Testis (tissue), 3 donors: ENCODE results near the gene KBTBD4. TPM values are rescaled to one million over a fixed set of nuclear protein-coding genes. Genes with fewer than 3 reads are reported as not detected.
A peak's percentile ranks its signal among the peaks of the same experiment; 100 is the strongest.
"Not testable (repeated sequence)": the region's sequence is repeated elsewhere in the genome, so short reads cannot be mapped to it uniquely, and the experiment has no call there.

Experiments
- DNase-seq: peaks from one replicate; pipeline ENCODE4 v3.0.0-alpha.2; 2019
- H3K27ac ChIP-seq, 2 donors: fragments of 200-600 bp; sonication (generic); one replicate each; pipeline ENCODE4 v1.5.1; 2019
- H3K27me3 ChIP-seq: fragments of 200-600 bp; sonication (generic); one replicate; pipeline ENCODE4 v1.5.1; 2019
- H3K36me3 ChIP-seq: fragments of 200-600 bp; sonication (generic); one replicate; pipeline ENCODE4 v1.5.1; 2017; ENCODE audit warnings: low read depth; ENCODE audit errors: missing control alignments
- H3K4me1 ChIP-seq: fragments of 200-600 bp; sonication (generic); one replicate; pipeline ENCODE4 v1.5.1; 2019
- H3K4me3 ChIP-seq, 2 donors: fragments of 200-600 bp; sonication (generic); one replicate each; pipeline ENCODE4 v1.5.1; 2017 to 2019
- H3K9me3 ChIP-seq: fragments of 200-600 bp; sonication (generic); one replicate; pipeline ENCODE4 v1.5.1; 2017
- POLR2A ChIP-seq: fragments of 450-650 bp; IDR thresholded peaks from one replicate; pipeline ENCODE4 v1.6.1; 2017; ENCODE audit warnings: antibody characterized with exemption, mild to moderate bottlenecking, moderate library complexity
- WGBS, 2 donors: methylation state at CpG; one replicate each; pipeline ENCODE4 v1.1.5; 2018; 5-methylcytosine and 5-hydroxymethylcytosine counted together
- intact Hi-C: fragments of 100-400 bp; cut with DNase I; formaldehyde crosslinking; loops from one replicate; pipeline ENCODE4 v1.15.1; 2023; ENCODE audit warnings: low total_unique reads
- polyA plus RNA-seq: library from polyadenylated mRNA; stranded (reverse); fragments of 350-450 nt; fragmentation: Illumina TruSeq; extraction: RNeasy Lipid Tissue Mini Kit (QIAGEN cat#74804); gene quantifications from one replicate; pipeline ENCODE4 v1.2.3, GENCODE V29; 2014; ENCODE audit warnings: low read depth, low replicate concordance; ENCODE audit not compliant: insufficient read depth
- small RNA-seq, 2 donors: library from RNA; depleted of rRNA; stranded (forward); fragments of <200 nt; gene quantifications; one replicate each; pipeline ENCODE3, GENCODE V24; 2016
- total RNA-seq, 2 donors: library from RNA; depleted of rRNA; stranded (reverse); fragments of >200 nt; gene quantifications; one replicate each; pipeline ENCODE4 v1.2.3, GENCODE V29; 2016
- TF ChIP-seq, protein P1 (sequence below), 3 experiments: fragments of 450-650 bp in 2 of 3; fragments of 200-600 bp in 1 of 3; sonication (generic) in 1 of 3; IDR thresholded peaks; one replicate each; pipeline ENCODE4 v1.5.1; 2016 to 2019; ENCODE audit warnings: antibody characterized with exemption in 3 of 3, mild to moderate bottlenecking in 2 of 3, moderate library complexity in 1 of 3

Gene KBTBD4
- total and polyA plus RNA-seq, 3 donors from 2014 or later: 27.8 to 35.9 (median 35.5) TPM

DNA sequence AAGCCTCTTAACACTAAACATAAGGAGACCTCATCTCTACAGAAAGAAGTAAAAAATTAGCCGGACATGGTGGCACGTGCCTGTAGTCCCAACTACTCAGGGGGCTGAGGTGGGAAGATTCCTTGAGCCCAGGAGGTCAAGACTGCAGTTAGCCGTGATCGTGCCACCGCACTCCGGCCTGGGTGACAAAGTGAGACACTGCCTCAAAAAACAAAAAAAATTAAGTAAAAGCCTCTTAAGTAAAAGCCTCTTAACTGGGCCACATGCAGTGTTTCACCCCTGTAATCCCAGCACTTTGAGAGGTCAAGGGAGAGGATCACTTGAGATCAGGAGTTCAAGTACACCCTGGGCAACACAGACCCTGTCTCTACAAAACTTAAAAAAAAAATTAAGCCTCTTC is 51.6 kb downstream of the KBTBD4 start:
- 80 to 90% methylated on average over 6 of the region's 6 CpGs for WGBS, 2 donors
- intact Hi-C loops: no loop called here
- no peak overlapping the region for H3K27ac ChIP-seq
- no peaks in the 10 kb centered on the region for H3K27me3 ChIP-seq
- H3K4me1 ChIP-seq: peaks cover 43% of the 10 kb centered on the region
- no peak overlapping the region for H3K4me3 ChIP-seq
- no peaks in the 10 kb centered on the region for H3K9me3 ChIP-seq
- H3K36me3 ChIP-seq: no peaks in the 10 kb centered on the region
- no peak for TF ChIP-seq POLR2A
- TF ChIP-seq, protein P1, sequence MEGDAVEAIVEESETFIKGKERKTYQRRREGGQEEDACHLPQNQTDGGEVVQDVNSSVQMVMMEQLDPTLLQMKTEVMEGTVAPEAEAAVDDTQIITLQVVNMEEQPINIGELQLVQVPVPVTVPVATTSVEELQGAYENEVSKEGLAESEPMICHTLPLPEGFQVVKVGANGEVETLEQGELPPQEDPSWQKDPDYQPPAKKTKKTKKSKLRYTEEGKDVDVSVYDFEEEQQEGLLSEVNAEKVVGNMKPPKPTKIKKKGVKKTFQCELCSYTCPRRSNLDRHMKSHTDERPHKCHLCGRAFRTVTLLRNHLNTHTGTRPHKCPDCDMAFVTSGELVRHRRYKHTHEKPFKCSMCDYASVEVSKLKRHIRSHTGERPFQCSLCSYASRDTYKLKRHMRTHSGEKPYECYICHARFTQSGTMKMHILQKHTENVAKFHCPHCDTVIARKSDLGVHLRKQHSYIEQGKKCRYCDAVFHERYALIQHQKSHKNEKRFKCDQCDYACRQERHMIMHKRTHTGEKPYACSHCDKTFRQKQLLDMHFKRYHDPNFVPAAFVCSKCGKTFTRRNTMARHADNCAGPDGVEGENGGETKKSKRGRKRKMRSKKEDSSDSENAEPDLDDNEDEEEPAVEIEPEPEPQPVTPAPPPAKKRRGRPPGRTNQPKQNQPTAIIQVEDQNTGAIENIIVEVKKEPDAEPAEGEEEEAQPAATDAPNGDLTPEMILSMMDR (IDR thresholded peaks at IDR 0.05): no peak
- no peak for DNase-seq

DNA sequence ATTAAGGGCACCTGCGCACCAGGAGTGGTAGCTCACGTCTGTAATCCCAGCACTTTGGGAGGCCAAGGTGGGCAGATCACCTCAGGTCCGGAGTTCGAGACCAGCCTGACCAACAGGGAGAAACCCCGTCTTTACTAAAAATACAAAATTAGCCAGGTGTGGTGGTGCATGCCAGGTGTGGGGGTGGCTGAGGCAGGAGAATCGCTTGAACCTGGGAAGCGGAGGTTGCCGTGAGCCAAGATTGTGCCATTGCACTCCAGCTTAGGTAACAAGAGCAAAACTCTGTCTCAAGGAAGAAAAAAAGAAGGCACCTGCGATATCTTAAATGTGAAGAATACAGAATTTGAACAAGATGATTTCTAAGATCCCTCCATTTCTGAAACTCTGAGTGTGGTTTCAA is 52.7 kb downstream of the KBTBD4 start:
- H3K4me3 ChIP-seq, H3K9me3 ChIP-seq, H3K27me3 ChIP-seq, H3K36me3 ChIP-seq, intact Hi-C loops, DNase-seq: not testable (repeated sequence)
- Histone ChIP-seq H3K27ac (peak overlapping the region in 1 of 2 donors; percentile 2), H3K4me1 (peaks cover 37% of the 10 kb centered on the region)
- 92 to 95% methylated on average over 9 of the region's 9 CpGs for WGBS, 2 donors

DNA sequence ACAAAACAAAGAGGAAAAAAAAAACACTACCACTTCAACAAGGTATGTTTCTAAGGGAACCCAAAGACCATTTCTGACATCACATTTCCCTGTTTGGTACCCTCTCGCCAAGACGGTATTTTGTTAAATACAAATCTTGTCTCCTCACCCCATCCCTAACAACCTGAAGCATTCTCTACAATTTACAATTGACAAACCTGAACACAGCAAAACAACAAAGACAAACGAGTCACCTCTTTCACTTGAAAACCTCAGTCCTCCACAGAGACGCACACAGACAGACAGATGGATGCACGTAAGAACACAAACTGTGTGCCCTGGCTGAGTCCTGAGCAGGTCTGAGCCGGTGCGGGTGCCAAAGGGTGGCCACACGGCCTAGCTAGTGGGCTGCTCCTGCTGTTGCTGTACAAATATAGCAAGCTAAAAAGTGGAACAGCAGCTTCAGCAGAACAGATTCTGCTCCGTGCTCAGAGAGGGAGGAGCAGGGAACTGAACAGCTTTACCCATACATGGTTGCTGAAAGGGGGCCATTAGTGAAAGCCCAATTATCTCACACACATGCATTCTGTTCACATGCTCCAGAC is 54.4 kb downstream of the KBTBD4 start:
- peak; percentile 34 for DNase-seq
- H3K27ac ChIP-seq: peak overlapping the region; percentile 72
- H3K4me1 ChIP-seq: peaks cover 27% of the 10 kb centered on the region
- 22 to 46% methylated on average over 9 of the region's 9 CpGs for WGBS, 2 donors
- no peaks in the 10 kb centered on the region for H3K9me3 ChIP-seq
- H3K36me3 ChIP-seq: no peaks in the 10 kb centered on the region
- H3K4me3 ChIP-seq: no peak overlapping the region
- intact Hi-C loops: no loop called here
- no peaks in the 10 kb centered on the region for H3K27me3 ChIP-seq
- TF ChIP-seq POLR2A: no peak
- TF ChIP-seq, protein P1 (IDR thresholded peaks at IDR 0.05): no peak

DNA sequence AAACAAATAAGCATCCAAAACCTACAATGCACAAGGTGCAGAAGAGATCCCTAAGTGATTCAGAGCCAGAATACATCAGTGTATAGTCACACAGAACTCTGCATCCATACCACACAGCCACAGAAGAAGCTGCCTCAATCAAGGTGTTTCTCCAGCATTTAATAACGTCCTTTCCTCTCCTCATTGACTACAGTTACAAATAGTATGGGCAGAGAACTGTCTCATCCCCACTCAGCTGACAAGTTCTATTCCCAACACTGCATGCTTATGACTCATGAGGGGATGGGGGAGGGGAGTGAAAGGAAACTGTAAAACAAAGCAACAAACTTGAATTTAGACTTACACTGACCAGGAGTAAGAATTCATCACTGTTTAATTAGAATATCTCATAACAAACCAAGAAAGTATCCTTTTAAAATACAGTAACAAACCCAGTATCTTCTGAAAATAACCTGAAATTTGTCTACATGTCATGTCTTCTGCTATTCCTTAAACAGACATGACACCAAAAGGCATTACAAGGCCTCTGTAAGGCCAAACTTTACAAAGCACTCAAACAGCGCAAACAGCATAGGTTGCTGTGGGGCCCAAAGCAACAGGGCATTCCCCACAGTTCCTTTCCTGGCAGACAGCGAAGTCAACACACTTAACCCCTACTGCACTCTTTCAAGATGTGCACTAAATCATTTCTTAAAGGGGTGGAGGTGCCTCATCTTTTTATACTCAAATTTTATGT is 55.1 kb downstream of the KBTBD4 start:
- peak; percentile 55 for DNase-seq
- TF ChIP-seq, protein P1 (IDR thresholded peaks at IDR 0.05): no peak
- TF ChIP-seq POLR2A: no peak
- H3K4me3 ChIP-seq: no peak overlapping the region
- peaks cover 30% of the 10 kb centered on the region for H3K4me1 ChIP-seq
- no peaks in the 10 kb centered on the region for H3K36me3 ChIP-seq
- intact Hi-C loops: no loop called here
- H3K9me3 ChIP-seq: no peaks in the 10 kb centered on the region
- 24 to 36% methylated on average over 3 of the region's 3 CpGs for WGBS, 2 donors
- peak overlapping the region; percentile 72 for H3K27ac ChIP-seq
- no peaks in the 10 kb centered on the region for H3K27me3 ChIP-seq

Small RNA genes lying within 50 kb of the gene (small RNA-seq; reads per million reads assigned to genes)
- gene RN7SL652P (0 reads per million in 2 donors), gene RNU5E-10P (0 reads per million in 2 donors)

Other genes with a start within 250 kb of the KBTBD4 start
- gene MYBPC3, start 226.3 kb downstream of the KBTBD4 start, total RNA-seq: under 1 TPM; 0.68 to 0.79 TPM
- gene MYBPC3, start 226.3 kb downstream of the KBTBD4 start, polyA plus RNA-seq: 1.7 TPM
- gene SPI1, start 200.4 kb downstream of the KBTBD4 start, total RNA-seq: 1 to 10 TPM; 4.6 to 7.4 TPM
- gene SPI1, start 200.4 kb downstream of the KBTBD4 start, polyA plus RNA-seq: 16.3 TPM
- 10 to 100 TPM; 95.1 to 98.1 TPM for gene SLC39A13, start 170.4 kb downstream of the KBTBD4 start, total RNA-seq
- gene SLC39A13, start 170.4 kb downstream of the KBTBD4 start, polyA plus RNA-seq: 99.2 TPM
- 100 to 1,000 TPM in 1 of 2 donors, 10 to 100 TPM in 1; 98.1 to 108 TPM for gene PSMC3, start 152.5 kb downstream of the KBTBD4 start, total RNA-seq
- gene PSMC3, start 152.5 kb downstream of the KBTBD4 start, polyA plus RNA-seq: 228 TPM
- under 1 TPM; 0.19 to 0.63 TPM for gene RAPSN, start 129.8 kb downstream of the KBTBD4 start, total RNA-seq
- 0.65 TPM for gene RAPSN, start 129.8 kb downstream of the KBTBD4 start, polyA plus RNA-seq
- gene CELF1, start 25.8 kb downstream of the KBTBD4 start, total RNA-seq: 100 to 1,000 TPM; 193 to 208 TPM
- gene CELF1, start 25.8 kb downstream of the KBTBD4 start, polyA plus RNA-seq: 74.3 TPM
- gene PTPMT1, start 13.4 kb downstream of the KBTBD4 start, total RNA-seq: 100 to 1,000 TPM; 204 to 239 TPM
- 172 TPM for gene PTPMT1, start 13.4 kb downstream of the KBTBD4 start, polyA plus RNA-seq
- gene NDUFS3, start 104 bp upstream of the KBTBD4 start, total RNA-seq: 10 to 100 TPM; 69.8 to 88.5 TPM
- gene NDUFS3, start 104 bp upstream of the KBTBD4 start, polyA plus RNA-seq: 121 TPM
- not detected for gene FAM180B, start 7.7 kb upstream of the KBTBD4 start, total RNA-seq
- 1.1 TPM for gene FAM180B, start 7.7 kb upstream of the KBTBD4 start, polyA plus RNA-seq
- gene C1QTNF4, start 15.4 kb upstream of the KBTBD4 start, total RNA-seq: 10 to 100 TPM; 15.4 to 25.1 TPM
- gene C1QTNF4, start 15.4 kb upstream of the KBTBD4 start, polyA plus RNA-seq: 2.6 TPM
- 10 to 100 TPM; 71.1 to 98.8 TPM for gene MTCH2, start 63.6 kb upstream of the KBTBD4 start, total RNA-seq
- 396 TPM for gene MTCH2, start 63.6 kb upstream of the KBTBD4 start, polyA plus RNA-seq
- 10 to 100 TPM; 25.8 to 40.6 TPM for gene AGBL2, start 136.4 kb upstream of the KBTBD4 start, total RNA-seq
- gene AGBL2, start 136.4 kb upstream of the KBTBD4 start, polyA plus RNA-seq: 65.2 TPM
- 100 to 1,000 TPM; 201 to 217 TPM for gene FNBP4, start 188.4 kb upstream of the KBTBD4 start, total RNA-seq
- 55.0 TPM for gene FNBP4, start 188.4 kb upstream of the KBTBD4 start, polyA plus RNA-seq